ENCODE results near the gene HP1BP3.
"Not testable (repeated sequence)": the region's sequence is repeated elsewhere in the genome, so short reads cannot be mapped to it uniquely, and the experiment has no call there.

Gene HP1BP3

GRCh38 chr1:20719261-20719660, 67.8 kb downstream of the HP1BP3 start:
- no peaks in the 10 kb centered on the region for H3K36me3 ChIP-seq (ENCODE audit: low read depth)
- TF ChIP-seq CTCF (IDR thresholded peaks at IDR 0.05; ENCODE audit: poor library complexity, severe bottlenecking), result no peak
- H3K27ac ChIP-seq (ENCODE audit: poor library complexity, severe bottlenecking), result no peak overlapping the region
- no peak for ATAC-seq (ENCODE audit: low read depth)
- no peaks in the 10 kb centered on the region for H3K4me1 ChIP-seq (ENCODE audit: insufficient read depth, poor library complexity, severe bottlenecking)
- no peaks in the 10 kb centered on the region for H3K27me3 ChIP-seq (ENCODE audit: insufficient read depth, poor library complexity, severe bottlenecking)
- H3K4me3 ChIP-seq (ENCODE audit: severe bottlenecking), result no peak overlapping the region
- H3K9me3 ChIP-seq (ENCODE audit: severe bottlenecking), result no peaks in the 10 kb centered on the region
- DNase-seq (ENCODE audit: low spot score), result no peak

- H3K27ac ChIP-seq (ENCODE audit: poor library complexity, severe bottlenecking); DNase-seq (ENCODE audit: low spot score); H3K27me3 ChIP-seq (ENCODE audit: insufficient read depth, poor library complexity, severe bottlenecking); H3K9me3 ChIP-seq (ENCODE audit: severe bottlenecking); H3K36me3 ChIP-seq (ENCODE audit: low read depth); ATAC-seq (ENCODE audit: low read depth); H3K4me1 ChIP-seq (ENCODE audit: insufficient read depth, poor library complexity, severe bottlenecking): not testable (repeated sequence)
- peak overlapping the region; percentile 33 for H3K4me3 ChIP-seq (ENCODE audit: severe bottlenecking)
Measured at GRCh38 chr1:20718343-20718882, 68.7 kb downstream of the HP1BP3 start.

GRCh38 chr1:20717452-20718342, 69.4 kb downstream of the HP1BP3 start, which contains the start of gene KIF17:
KIF17 (minus strand) TSS chr1:20718007; CDS start chr1:20717706, 301 bp downstream.
- Histone ChIP-seq H3K27me3 (ENCODE audit: insufficient read depth, poor library complexity, severe bottlenecking) (no peaks in the 10 kb centered on the region), H3K36me3 (ENCODE audit: low read depth) (no peaks in the 10 kb centered on the region), H3K27ac (ENCODE audit: poor library complexity, severe bottlenecking) (no peak within 1 kb of the TSS), H3K4me1 (ENCODE audit: insufficient read depth, poor library complexity, severe bottlenecking) (no peaks in the 10 kb centered on the region), H3K4me3 (ENCODE audit: severe bottlenecking) (peak within 1 kb of the TSS; percentile 33), H3K9me3 (ENCODE audit: severe bottlenecking) (no peaks in the 10 kb centered on the region)
- ATAC-seq (ENCODE audit: low read depth) (peak; percentile 70), DNase-seq (ENCODE audit: low spot score) (peak; percentile 65)
- TF ChIP-seq CTCF (IDR thresholded peaks at IDR 0.05; ENCODE audit: poor library complexity, severe bottlenecking), result no peak

GRCh38 chr1:20716232-20716631, 70.9 kb downstream of the HP1BP3 start:
- Histone ChIP-seq H3K27ac (ENCODE audit: poor library complexity, severe bottlenecking) (no peak overlapping the region), H3K36me3 (ENCODE audit: low read depth) (no peaks in the 10 kb centered on the region), H3K4me3 (ENCODE audit: severe bottlenecking) (no peak overlapping the region), H3K27me3 (ENCODE audit: insufficient read depth, poor library complexity, severe bottlenecking) (no peaks in the 10 kb centered on the region), H3K9me3 (ENCODE audit: severe bottlenecking) (no peaks in the 10 kb centered on the region), H3K4me1 (ENCODE audit: insufficient read depth, poor library complexity, severe bottlenecking) (no peaks in the 10 kb centered on the region)
- ATAC-seq (ENCODE audit: low read depth), result no peak
- TF ChIP-seq CTCF (IDR thresholded peaks at IDR 0.05; ENCODE audit: poor library complexity, severe bottlenecking), result no peak
- DNase-seq (ENCODE audit: low spot score), result no peak

- Histone ChIP-seq H3K36me3 (ENCODE audit: low read depth) (no peaks in the 10 kb centered on the region), H3K4me1 (ENCODE audit: insufficient read depth, poor library complexity, severe bottlenecking) (no peaks in the 10 kb centered on the region), H3K27ac (ENCODE audit: poor library complexity, severe bottlenecking) (no peak overlapping the region), H3K9me3 (ENCODE audit: severe bottlenecking) (no peaks in the 10 kb centered on the region), H3K27me3 (ENCODE audit: insufficient read depth, poor library complexity, severe bottlenecking) (no peaks in the 10 kb centered on the region), H3K4me3 (ENCODE audit: severe bottlenecking) (no peak overlapping the region)
- TF ChIP-seq CTCF (IDR thresholded peaks at IDR 0.05; ENCODE audit: poor library complexity, severe bottlenecking), result no peak
- DNase-seq (ENCODE audit: low spot score) (no peak), ATAC-seq (ENCODE audit: low read depth) (no peak)
Measured at GRCh38 chr1:20715406-20715805, 71.7 kb downstream of the HP1BP3 start.

Data from RWPE2 (cell line).